Measurements from ENCODE around the gene NADK2.

- TF ChIP-seq, protein P1, sequence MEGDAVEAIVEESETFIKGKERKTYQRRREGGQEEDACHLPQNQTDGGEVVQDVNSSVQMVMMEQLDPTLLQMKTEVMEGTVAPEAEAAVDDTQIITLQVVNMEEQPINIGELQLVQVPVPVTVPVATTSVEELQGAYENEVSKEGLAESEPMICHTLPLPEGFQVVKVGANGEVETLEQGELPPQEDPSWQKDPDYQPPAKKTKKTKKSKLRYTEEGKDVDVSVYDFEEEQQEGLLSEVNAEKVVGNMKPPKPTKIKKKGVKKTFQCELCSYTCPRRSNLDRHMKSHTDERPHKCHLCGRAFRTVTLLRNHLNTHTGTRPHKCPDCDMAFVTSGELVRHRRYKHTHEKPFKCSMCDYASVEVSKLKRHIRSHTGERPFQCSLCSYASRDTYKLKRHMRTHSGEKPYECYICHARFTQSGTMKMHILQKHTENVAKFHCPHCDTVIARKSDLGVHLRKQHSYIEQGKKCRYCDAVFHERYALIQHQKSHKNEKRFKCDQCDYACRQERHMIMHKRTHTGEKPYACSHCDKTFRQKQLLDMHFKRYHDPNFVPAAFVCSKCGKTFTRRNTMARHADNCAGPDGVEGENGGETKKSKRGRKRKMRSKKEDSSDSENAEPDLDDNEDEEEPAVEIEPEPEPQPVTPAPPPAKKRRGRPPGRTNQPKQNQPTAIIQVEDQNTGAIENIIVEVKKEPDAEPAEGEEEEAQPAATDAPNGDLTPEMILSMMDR (IDR thresholded peaks at IDR 0.05): no peak
- TF ChIP-seq POLR2A (IDR thresholded peaks at IDR 0.05): no peak
Measured at GRCh38 chr5:36198281-36198680, 43.4 kb downstream of the NADK2 start.
